K562 (cell line): ENCODE measurements around the gene TPI1. TPM values are rescaled to one million over a fixed set of nuclear protein-coding genes. Genes with fewer than 3 reads are reported as not detected.

Experiments used
- ATAC-seq: fragments of 200-7000 bp; cut with Tn5 transposase; 3 replicates; pipeline ENCODE4 v1.9.1; 2020; ENCODE audit warnings: moderate library complexity
- BruUV-seq: library from RNA; stranded (reverse); fragments of 400-500 nt; replicated peaks from 2 replicates; lab custom pipeline; 2021; lab: Mats Ljungman, UMichigan
- CTCF ChIA-PET: fragments of 300-600 bp; formaldehyde crosslinking; extraction: SDS; loops from one replicate; lab custom pipeline; 2021; ENCODE audit warnings: low intra/inter-chr PET ratio; lab: Yijun Ruan, JAX
- POLR2A ChIA-PET: fragments of 300-600, 350-650 bp; sonication (Branson Sonifier 250); formaldehyde crosslinking; extraction: SDS; loops from one replicate; lab custom pipeline; 2021; ENCODE audit warnings: antibody characterized with exemption, inconsistent platforms; lab: Yijun Ruan, JAX
- DNase-seq, 4 experiments: peaks; one replicate each; pipeline versions ENCODE4 v3.0.0 to v3.0.0-alpha.2; 2011 to 2018; ENCODE audit warnings: low spot score in 3 of 4, mixed read lengths in 3 of 4; ENCODE audit errors: extremely low read depth in 1 of 4
- FAIRE-seq: peaks from 2 replicates; lab custom pipeline; 2011; peaks lifted over from hg19 to GRCh38; lab: Jason Lieb, UNC
- H2AFZ ChIP-seq: 2 replicates; pipeline ENCODE4 v1.6.0; 2011; ENCODE audit warnings: low read depth, low read length, control low read depth, inconsistent platforms
- H3K27ac ChIP-seq: fragments of 200-600 bp; 3 replicates; pipeline ENCODE4 v1.8.0; 2011; ENCODE audit warnings: low read depth, mild to moderate bottlenecking, control low read depth, inconsistent platforms, low read length, moderate library complexity, mixed read lengths; ENCODE audit errors: extremely low read depth
- H3K27me3 ChIP-seq, 2 experiments: fragments of 300-600 bp in 1 of 2; 2 replicates in 1 of 2; 3 replicates in 1 of 2; pipeline versions ENCODE4 v1.6.0 to v1.8.0; 2011; ENCODE audit warnings: inconsistent platforms in 2 of 2, low read length in 2 of 2, mild to moderate bottlenecking in 1 of 2, mixed read lengths in 1 of 2, moderate library complexity in 1 of 2; ENCODE audit not compliant: control insufficient read depth in 2 of 2, insufficient read depth in 2 of 2
- H3K36me3 ChIP-seq: fragments of 300-600 bp; 3 replicates; pipeline ENCODE4 v1.8.0; 2011; ENCODE audit warnings: mild to moderate bottlenecking, low read length, inconsistent platforms; ENCODE audit not compliant: control insufficient read depth, insufficient read depth
- H3K4me1 ChIP-seq, 2 experiments: fragments of 200-600 bp in 1 of 2; replicated peaks in 1 of 2; 2 replicates in 1 of 2; 3 replicates in 1 of 2; pipeline versions ENCODE4 v1.5.1 to v1.8.0; 2011; ENCODE audit warnings: inconsistent platforms in 2 of 2, low read length in 2 of 2, mild to moderate bottlenecking in 1 of 2, mixed read lengths in 1 of 2, moderate library complexity in 1 of 2; ENCODE audit not compliant: control insufficient read depth in 2 of 2, insufficient read depth in 2 of 2
- H3K4me2 ChIP-seq: 2 replicates; pipeline ENCODE4 v1.6.1; 2011; ENCODE audit warnings: low read length, control low read depth, inconsistent platforms, mixed read lengths; ENCODE audit not compliant: insufficient read depth
- H3K4me3 ChIP-seq: fragments of 200-600 bp; sonication (generic), shearing (Covaris generic); 2 replicates; pipeline ENCODE4 v1.5.1; 2016; ENCODE audit warnings: control low read depth, inconsistent platforms
- H3K79me2 ChIP-seq: fragments of 200-600 bp; 3 replicates; pipeline ENCODE4 v1.8.0; 2011; ENCODE audit warnings: low read length, inconsistent platforms; ENCODE audit not compliant: control insufficient read depth, insufficient read depth
- H3K9ac ChIP-seq, 2 experiments: 2 replicates each; pipeline versions ENCODE4 v1.6.0 to v1.6.1; 2011; ENCODE audit warnings: low read depth in 2 of 2, low read length in 2 of 2, control low read depth in 1 of 2, inconsistent platforms in 1 of 2, mild to moderate bottlenecking in 1 of 2, mixed read lengths in 1 of 2; ENCODE audit not compliant: insufficient read depth in 1 of 2
- H3K9me1 ChIP-seq: one replicate; pipeline ENCODE4 v1.6.0; 2011; ENCODE audit warnings: inconsistent platforms, mild to moderate bottlenecking, low read length, moderate library complexity; ENCODE audit not compliant: control insufficient read depth, insufficient read depth
- H3K9me3 ChIP-seq: replicated peaks from 2 replicates; pipeline ENCODE4 v1.5.1; 2011; ENCODE audit warnings: low read depth, low read length, inconsistent platforms; ENCODE audit not compliant: control insufficient read depth, insufficient read depth
- H4K20me1 ChIP-seq: replicated peaks from 2 replicates; pipeline ENCODE4 v1.6.1; 2011; ENCODE audit warnings: low read length, inconsistent platforms, mixed read lengths; ENCODE audit not compliant: control insufficient read depth, insufficient read depth
- CC2D1A ChIP-seq: fragments of 450-650 bp; IDR thresholded peaks from 2 replicates; pipeline ENCODE4 v1.6.1; 2017; ENCODE audit warnings: mild to moderate bottlenecking
- CHD1 ChIP-seq: fragments of 200-600 bp; sonication (generic); IDR thresholded peaks from one replicate; pipeline ENCODE4 v1.6.1; 2012; ENCODE audit warnings: mild to moderate bottlenecking, moderate library complexity, low read length, inconsistent platforms
- CTBP1 ChIP-seq: fragments of 450-650 bp; IDR thresholded peaks from 2 replicates; pipeline ENCODE4 v1.6.1; 2016; ENCODE audit warnings: borderline replicate concordance
- GABPB1 ChIP-seq: sonication (generic); formaldehyde crosslinking; IDR thresholded peaks from 2 replicates; pipeline ENCODE4 v1.8.0; 2022; ENCODE audit warnings: mild to moderate bottlenecking, missing genetic modification reagents
- MAFK ChIP-seq: IDR thresholded peaks from 2 replicates; pipeline ENCODE4 v1.6.1; 2011; ENCODE audit warnings: low read length, improper control_type of control experiment
- PYGO2 ChIP-seq: fragments of 450-650 bp; IDR thresholded peaks from 2 replicates; pipeline ENCODE4 v1.6.1; 2016; ENCODE audit warnings: mild to moderate bottlenecking, missing genetic modification characterization, moderate library complexity, missing compliant biosample characterization
- RB1 ChIP-seq: fragments of 450-650 bp; IDR thresholded peaks from 2 replicates; pipeline ENCODE4 v1.6.1; 2017; ENCODE audit warnings: low read depth, mild to moderate bottlenecking
- ZNF143 ChIP-seq: sonication (generic); formaldehyde crosslinking; IDR thresholded peaks from 2 replicates; pipeline ENCODE4 v1.9.0; 2022; ENCODE audit warnings: mild to moderate bottlenecking, missing genetic modification reagents
- ZSCAN29 ChIP-seq: fragments of 450-650 bp; IDR thresholded peaks from 2 replicates; pipeline ENCODE4 v1.6.1; 2017
- WGBS: fragments of 100-300 bp; shearing (Covaris generic); methylation state at CpG from one replicate; pipeline ENCODE4 v1.1.6; 2016; ENCODE audit warnings: low coverage, mixed read lengths; ENCODE audit not compliant: insufficient coverage; ENCODE audit errors: missing lambda C conversion rate; 5-methylcytosine and 5-hydroxymethylcytosine counted together
- in situ Hi-C: fragments of 300-500 bp; cut with MboI; formaldehyde crosslinking; loops from 4 replicates; pipeline ENCODE4 v1.15.0; 2018; ENCODE audit warnings: inconsistent platforms, mixed read lengths
- intact Hi-C: fragments of 100-400 bp; cut with micrococcal nuclease; formaldehyde crosslinking; loops from 2 replicates; pipeline ENCODE4 v1.14.2; 2022
- polyA plus RNA-seq, 8 experiments: library from polyadenylated mRNA; depleted of rRNA in 4 of 8; stranded (reverse) in 5 of 8; unstranded in 3 of 8; fragments of >200 nt; fragmentation: Nextera tagmentation in 2 of 8; fragmentation: Illumina TruSeq in 1 of 8; extraction: Ambion mirVana in 2 of 8; extraction: Trizol in 1 of 8; gene quantifications; 2 replicates each; pipeline versions ENCODE4 v1.2.1 to v1.2.3, GENCODE V29; 2011 to 2014; ENCODE audit warnings: inconsistent platforms in 1 of 8, missing spikeins in 1 of 8
- total RNA-seq, 7 experiments: library from RNA; depleted of rRNA in 6 of 7; stranded (reverse); fragments of >200 nt in 6 of 7; fragmentation: Illumina TruSeq in 2 of 7; extraction: Trizol in 2 of 7; gene quantifications; 2 replicates each; pipeline versions ENCODE4 v1.2.1 to v1.2.3, GENCODE V29; 2011 to 2021; ENCODE audit warnings: low replicate concordance in 1 of 7
- TF ChIP-seq, protein P1 (sequence below), 3 experiments: fragments of 200-800 bp in 1 of 3; sonication (Bioruptor generic) in 1 of 3; sonication (generic) in 1 of 3; formaldehyde crosslinking in 1 of 3; IDR thresholded peaks; 2 replicates each; pipeline versions ENCODE4 v1.6.1 to v1.8.0; 2016 to 2022; ENCODE audit warnings: mild to moderate bottlenecking in 2 of 3, missing compliant biosample characterization in 2 of 3, missing genetic modification characterization in 2 of 3, missing genetic modification reagents in 1 of 3
- TF ChIP-seq, protein P2 (sequence below), 2 experiments: IDR thresholded peaks; 2 replicates each; pipeline ENCODE4 v1.6.1; 2012; ENCODE audit warnings: improper control_type of control experiment in 2 of 2, low read depth in 2 of 2, low read length in 2 of 2, borderline replicate concordance in 1 of 2
- TF ChIP-seq, protein P3 (sequence below): fragments of 450-650 bp; formaldehyde crosslinking; IDR thresholded peaks from 2 replicates; pipeline ENCODE4 v1.4.0; 2022; ENCODE audit warnings: mild to moderate bottlenecking, moderate library complexity

TPI1 gene
- total and polyA plus RNA-seq, 9 of the 15 experiments (the other 6 are each of a cell fraction or from before 2014, with no cell fraction given) = 662 to 4,971 (median 892) TPM

DNA sequence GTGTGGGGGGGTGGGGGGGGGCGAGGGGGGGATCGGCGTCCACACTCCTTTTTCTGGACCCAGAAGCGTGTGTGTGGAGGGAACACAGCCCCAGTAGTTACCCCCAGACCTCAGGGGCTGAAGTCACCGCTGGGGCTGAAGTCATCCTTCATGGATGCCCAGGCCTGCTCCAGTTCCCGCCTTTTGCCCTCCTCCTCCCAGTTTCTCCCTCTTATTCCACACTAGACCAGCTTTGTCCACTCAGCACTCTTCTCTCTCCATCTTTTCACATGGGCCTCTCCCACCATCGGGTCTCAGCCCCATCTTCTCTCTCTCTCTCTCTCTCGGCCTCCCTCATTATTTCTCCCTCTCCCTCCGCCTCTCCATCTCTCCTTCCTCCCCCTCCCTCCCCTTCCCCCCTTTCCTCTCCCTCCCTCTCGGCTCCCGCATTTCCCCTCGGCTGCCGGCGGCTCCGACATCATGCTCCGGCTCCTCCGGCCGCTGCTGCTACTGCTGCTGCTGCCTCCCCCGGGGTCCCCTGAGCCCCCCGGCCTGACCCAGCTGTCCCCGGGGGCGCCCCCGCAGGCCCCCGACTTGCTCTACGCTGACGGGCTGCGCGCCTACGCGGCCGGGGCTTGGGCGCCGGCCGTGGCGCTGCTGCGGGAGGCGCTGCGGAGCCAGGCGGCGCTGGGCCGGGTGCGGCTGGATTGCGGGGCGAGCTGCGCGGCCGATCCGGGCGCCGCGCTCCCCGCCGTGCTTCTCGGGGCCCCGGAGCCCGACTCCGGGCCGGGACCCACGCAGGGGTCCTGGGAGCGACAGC lies 39.1 kb upstream of the TPI1 start, which contains the start of gene P3H3:
TSS of gene P3H3 (plus strand) at position 426 of the 799 bp plus-strand sequence. CDS start at position 460, 34 bp downstream.
- ChIA-PET POLR2A (interaction anchor here (0.6 to 1.7 kb wide), 9 partner anchors 14 to 105 kb away, joined by 3 to 7 read pairs (median 4); partner anchors contain the start of genes COPS7A, MLF2 and PTMS), CTCF (interaction anchor here (0.6 kb wide), 1 partner anchor 97 kb away, joined by 3 read pairs; no protein-coding TSS in a partner anchor)
- intact Hi-C loops (loop anchor here (2.0 to 10.0 kb wide), 4 partner anchors 51 to 273 kb away; partner anchors contain the start of genes IFFO1 and ZNF384), in situ Hi-C loops (no loop called here)
- H3K4me1 ChIP-seq = peaks cover 11 to 51% of the 10 kb centered on the region in 2 experiments; a peak in 4 of 5 replicates
- peak within 1 kb of the TSS; percentile 87 for H3K4me2 ChIP-seq
- H3K9ac ChIP-seq = peak within 1 kb of the TSS; percentile 91 to 97
- FAIRE-seq (no peak), ATAC-seq (peak; percentile 68), DNase-seq (peak; percentile 47 to 53 (median 50))
- H3K27me3 ChIP-seq = peaks cover 0 to 4% of the 10 kb centered on the region in 2 experiments; a peak in 2 of 5 replicates
- 6% methylated on average over 10 of the region's 60 CpGs for WGBS
- peak within 1 kb of the TSS; percentile 91 for H2AFZ ChIP-seq
- no peaks in the 10 kb centered on the region for H3K9me3 ChIP-seq
- peaks cover 27% of the 10 kb centered on the region; the same call in 1 of the 3 replicates for H3K36me3 ChIP-seq
- H3K4me3 ChIP-seq = peak within 1 kb of the TSS; percentile 73
- no peaks in the 10 kb centered on the region for H4K20me1 ChIP-seq
- H3K9me1 ChIP-seq = no peaks in the 10 kb centered on the region
- BruUV-seq = no TSS peak
- peaks cover 24% of the 10 kb centered on the region for H3K79me2 ChIP-seq
- peak within 1 kb of the TSS; percentile 91 for H3K27ac ChIP-seq
- TF ChIP-seq, protein P1, sequence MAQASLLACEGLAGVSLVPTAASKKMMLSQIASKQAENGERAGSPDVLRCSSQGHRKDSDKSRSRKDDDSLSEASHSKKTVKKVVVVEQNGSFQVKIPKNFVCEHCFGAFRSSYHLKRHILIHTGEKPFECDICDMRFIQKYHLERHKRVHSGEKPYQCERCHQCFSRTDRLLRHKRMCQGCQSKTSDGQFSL (CRISPR knock-in tag; IDR thresholded peaks at IDR 0.05) = peak; percentile 84
- TF ChIP-seq, protein P1 (tag; IDR thresholded peaks at IDR 0.05) = peak in 1 of 2 experiments; percentile 97; a peak in 2 of 4 replicates
- TF ChIP-seq ZSCAN29 (no peak), CC2D1A (0 out of 2 replicates have a peak, but pooled peaks have one; percentile 16), PYGO2 (no peak), GABPB1 (0 out of 2 replicates have a peak, but pooled peaks have one; percentile 18), MAFK (0 out of 2 replicates have a peak, but pooled peaks have one; percentile 14), CHD1 (peak; percentile 37), ZNF143 (CRISPR knock-in tag) (no peak), RB1 (peak; percentile 53; the same call in 1 of the 2 replicates), CTBP1 (peak; percentile 39; the same call in 1 of the 2 replicates)
- TF ChIP-seq, protein P2, sequence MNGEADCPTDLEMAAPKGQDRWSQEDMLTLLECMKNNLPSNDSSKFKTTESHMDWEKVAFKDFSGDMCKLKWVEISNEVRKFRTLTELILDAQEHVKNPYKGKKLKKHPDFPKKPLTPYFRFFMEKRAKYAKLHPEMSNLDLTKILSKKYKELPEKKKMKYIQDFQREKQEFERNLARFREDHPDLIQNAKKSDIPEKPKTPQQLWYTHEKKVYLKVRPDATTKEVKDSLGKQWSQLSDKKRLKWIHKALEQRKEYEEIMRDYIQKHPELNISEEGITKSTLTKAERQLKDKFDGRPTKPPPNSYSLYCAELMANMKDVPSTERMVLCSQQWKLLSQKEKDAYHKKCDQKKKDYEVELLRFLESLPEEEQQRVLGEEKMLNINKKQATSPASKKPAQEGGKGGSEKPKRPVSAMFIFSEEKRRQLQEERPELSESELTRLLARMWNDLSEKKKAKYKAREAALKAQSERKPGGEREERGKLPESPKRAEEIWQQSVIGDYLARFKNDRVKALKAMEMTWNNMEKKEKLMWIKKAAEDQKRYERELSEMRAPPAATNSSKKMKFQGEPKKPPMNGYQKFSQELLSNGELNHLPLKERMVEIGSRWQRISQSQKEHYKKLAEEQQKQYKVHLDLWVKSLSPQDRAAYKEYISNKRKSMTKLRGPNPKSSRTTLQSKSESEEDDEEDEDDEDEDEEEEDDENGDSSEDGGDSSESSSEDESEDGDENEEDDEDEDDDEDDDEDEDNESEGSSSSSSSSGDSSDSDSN (IDR thresholded peaks at IDR 0.05; ENCODE audit: borderline replicate concordance in 1 of 2, low read depth in 2 of 2, low read length in 2 of 2) = peak in 1 of 2 experiments; percentile 36; a peak in 1 of 4 replicates
- TF ChIP-seq, protein P3, sequence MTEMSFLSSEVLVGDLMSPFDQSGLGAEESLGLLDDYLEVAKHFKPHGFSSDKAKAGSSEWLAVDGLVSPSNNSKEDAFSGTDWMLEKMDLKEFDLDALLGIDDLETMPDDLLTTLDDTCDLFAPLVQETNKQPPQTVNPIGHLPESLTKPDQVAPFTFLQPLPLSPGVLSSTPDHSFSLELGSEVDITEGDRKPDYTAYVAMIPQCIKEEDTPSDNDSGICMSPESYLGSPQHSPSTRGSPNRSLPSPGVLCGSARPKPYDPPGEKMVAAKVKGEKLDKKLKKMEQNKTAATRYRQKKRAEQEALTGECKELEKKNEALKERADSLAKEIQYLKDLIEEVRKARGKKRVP (CRISPR knock-in tag) = no peak
